KOPT-K1 (cell line): ENCODE results near the gene UNC79.

Experiments used
- H3K27ac ChIP-seq: fragments of 200-600 bp; sonication (generic); 2 replicates; pipeline ENCODE4 v1.5.1; 2016; ENCODE audit warnings: antibody characterized with exemption, mild to moderate bottlenecking, low read depth, low read length; ENCODE audit not compliant: poor library complexity, severe bottlenecking
- H3K36me3 ChIP-seq: fragments of 200-600 bp; sonication (generic); 2 replicates; pipeline ENCODE4 v1.5.1; 2017; ENCODE audit warnings: antibody characterized with exemption, mild to moderate bottlenecking, low read length, moderate library complexity; ENCODE audit not compliant: insufficient read depth
- H3K9me3 ChIP-seq: fragments of 200-600 bp; sonication (generic); 2 replicates; pipeline ENCODE4 v1.5.1; 2017; ENCODE audit warnings: antibody characterized with exemption, low read length, mild to moderate bottlenecking; ENCODE audit not compliant: insufficient read depth, poor library complexity, severe bottlenecking

The UNC79 gene

DNA sequence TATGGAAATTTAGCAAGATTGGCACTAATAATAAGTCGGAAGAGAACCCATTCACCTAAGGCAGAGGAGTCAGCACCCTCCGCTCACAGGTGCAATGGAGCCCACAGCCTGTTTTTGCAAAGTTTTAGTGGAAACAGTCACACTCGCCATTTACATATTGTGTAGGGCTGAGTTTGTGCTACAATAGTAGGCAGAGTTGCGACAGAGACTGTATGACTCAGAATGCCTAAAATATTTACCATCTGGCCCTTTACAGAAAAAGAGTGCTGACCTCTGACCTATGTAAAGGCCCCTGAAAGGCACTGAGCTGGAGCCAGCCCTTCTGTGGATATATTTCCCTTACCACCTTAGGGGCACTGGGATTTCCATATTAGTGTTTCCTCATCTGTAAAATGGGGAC lies 278.5 kb downstream of the UNC79 start:
- Histone ChIP-seq H3K9me3 (no peaks in the 10 kb centered on the region), H3K36me3 (no peaks in the 10 kb centered on the region), H3K27ac (no peak overlapping the region)

GRCh38 chr14:93712079-93712837 lies 281.5 kb downstream of the UNC79 start:
- no peaks in the 10 kb centered on the region for H3K9me3 ChIP-seq
- no peak overlapping the region for H3K27ac ChIP-seq
- no peaks in the 10 kb centered on the region for H3K36me3 ChIP-seq

GRCh38 chr14:93712838-93713724 lies 282.3 kb downstream of the UNC79 start:
- H3K27ac ChIP-seq, result no peak overlapping the region
- no peaks in the 10 kb centered on the region for H3K9me3 ChIP-seq
- H3K36me3 ChIP-seq, result no peaks in the 10 kb centered on the region

DNA sequence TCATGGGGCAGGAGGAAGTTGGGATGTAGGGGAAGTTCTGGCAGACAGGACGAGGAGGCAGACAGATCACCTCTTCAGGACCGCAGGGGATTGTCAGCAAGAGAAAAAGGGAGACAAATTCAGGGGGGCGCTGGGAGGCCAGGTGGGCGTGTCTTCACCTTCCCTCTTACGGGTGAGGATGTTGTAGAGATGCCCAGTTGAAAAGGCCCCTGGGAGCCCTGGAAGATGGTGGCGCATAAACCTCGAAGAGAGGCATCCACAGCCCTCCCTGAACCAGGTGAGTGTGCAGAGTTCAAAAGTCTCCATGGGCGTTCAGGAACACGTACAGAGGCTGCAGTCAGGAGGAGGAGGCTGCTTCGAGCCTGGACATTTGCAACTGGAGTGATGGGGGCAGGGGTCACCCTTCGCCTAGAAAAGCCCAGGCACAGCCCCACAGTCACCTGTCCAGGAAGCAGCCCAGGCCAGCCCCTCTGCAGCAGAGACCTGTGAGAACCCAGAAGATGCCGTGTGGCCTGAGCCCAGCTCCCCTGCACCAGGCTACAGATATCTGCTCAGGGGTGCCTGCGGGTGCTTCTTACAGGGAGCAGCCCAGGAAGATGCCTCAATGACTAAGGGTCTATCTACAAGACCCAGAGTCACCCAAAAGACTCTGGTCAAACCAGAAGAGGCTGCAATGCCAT lies 283.1 kb downstream of the UNC79 start:
- Histone ChIP-seq H3K27ac (no peak overlapping the region), H3K36me3 (no peaks in the 10 kb centered on the region), H3K9me3 (no peaks in the 10 kb centered on the region)

- H3K9me3 ChIP-seq, result no peaks in the 10 kb centered on the region
- no peaks in the 10 kb centered on the region for H3K36me3 ChIP-seq
- no peak overlapping the region for H3K27ac ChIP-seq
Observed at GRCh38 chr14:93714605-93715004, 283.9 kb downstream of the UNC79 start.

DNA sequence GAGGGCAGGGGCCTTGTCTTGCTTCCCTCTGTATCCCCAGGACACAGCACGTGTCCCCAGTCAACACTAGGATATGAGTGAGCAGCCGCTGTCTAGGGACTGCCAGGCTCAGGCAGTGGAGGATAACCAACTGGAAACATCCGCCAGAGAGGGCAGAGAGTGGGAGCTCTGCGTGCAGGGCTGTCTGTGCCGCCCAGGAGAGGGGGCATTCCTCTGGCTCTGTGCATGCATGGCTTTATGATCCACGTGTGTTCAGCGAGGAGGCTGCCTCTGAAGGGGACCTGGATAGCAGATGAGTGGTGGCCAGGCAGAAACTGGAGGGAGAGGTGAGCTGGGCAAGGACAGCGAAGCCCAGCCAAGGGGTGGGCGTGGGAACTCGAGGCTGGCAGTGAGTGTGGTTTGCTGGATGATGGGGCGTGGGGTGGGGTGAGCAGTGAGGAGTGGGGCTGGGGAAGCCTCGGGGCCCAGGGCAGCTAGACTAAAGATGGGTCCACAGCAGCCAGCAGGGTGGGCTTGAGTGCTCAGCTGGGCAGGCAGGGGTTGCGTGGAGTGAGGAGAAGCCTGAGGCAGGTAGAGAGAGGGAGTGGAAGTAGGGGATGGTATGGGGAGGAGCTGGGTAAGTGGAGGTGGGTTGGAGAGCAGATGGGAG lies 284.7 kb downstream of the UNC79 start:
- no peaks in the 10 kb centered on the region for H3K9me3 ChIP-seq
- no peak overlapping the region for H3K27ac ChIP-seq
- no peaks in the 10 kb centered on the region for H3K36me3 ChIP-seq

DNA sequence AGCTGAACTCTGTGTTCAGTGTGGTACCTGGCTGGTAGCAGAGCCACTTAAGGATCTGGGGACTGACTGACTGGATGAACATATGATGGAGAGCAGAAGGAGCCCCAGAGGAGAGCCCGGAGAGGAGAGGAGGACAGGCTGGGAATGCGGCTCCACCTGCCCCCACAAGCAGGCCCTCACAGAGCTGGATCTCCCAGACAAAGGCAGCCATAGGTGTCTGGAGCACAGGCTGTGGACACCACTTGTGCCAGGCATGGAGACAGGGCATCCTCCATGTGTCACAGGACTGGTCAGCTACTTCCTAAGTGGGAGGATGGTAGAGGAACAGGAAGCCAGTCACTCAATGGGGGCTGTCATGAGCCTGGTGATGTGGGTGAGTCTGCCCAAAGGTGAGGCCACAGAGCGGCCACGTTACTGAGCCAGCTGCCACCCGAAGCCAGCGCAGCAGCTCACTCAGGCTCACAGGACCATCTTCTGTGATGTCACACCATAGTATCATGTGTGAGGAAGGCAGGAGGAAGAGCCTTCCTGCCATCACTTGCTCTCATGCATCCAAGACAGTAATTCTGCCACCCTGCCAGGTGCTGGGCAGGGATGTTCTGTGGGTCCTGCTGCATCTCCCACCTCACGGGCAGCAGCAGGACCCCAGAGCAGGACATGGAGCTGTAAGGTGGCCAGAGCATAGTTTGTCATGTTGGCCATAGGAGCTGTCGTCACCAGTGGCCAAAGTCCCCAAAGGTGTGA lies 285.4 kb downstream of the UNC79 start:
- H3K9me3 ChIP-seq, result no peaks in the 10 kb centered on the region
- no peak overlapping the region for H3K27ac ChIP-seq
- no peaks in the 10 kb centered on the region for H3K36me3 ChIP-seq

DNA sequence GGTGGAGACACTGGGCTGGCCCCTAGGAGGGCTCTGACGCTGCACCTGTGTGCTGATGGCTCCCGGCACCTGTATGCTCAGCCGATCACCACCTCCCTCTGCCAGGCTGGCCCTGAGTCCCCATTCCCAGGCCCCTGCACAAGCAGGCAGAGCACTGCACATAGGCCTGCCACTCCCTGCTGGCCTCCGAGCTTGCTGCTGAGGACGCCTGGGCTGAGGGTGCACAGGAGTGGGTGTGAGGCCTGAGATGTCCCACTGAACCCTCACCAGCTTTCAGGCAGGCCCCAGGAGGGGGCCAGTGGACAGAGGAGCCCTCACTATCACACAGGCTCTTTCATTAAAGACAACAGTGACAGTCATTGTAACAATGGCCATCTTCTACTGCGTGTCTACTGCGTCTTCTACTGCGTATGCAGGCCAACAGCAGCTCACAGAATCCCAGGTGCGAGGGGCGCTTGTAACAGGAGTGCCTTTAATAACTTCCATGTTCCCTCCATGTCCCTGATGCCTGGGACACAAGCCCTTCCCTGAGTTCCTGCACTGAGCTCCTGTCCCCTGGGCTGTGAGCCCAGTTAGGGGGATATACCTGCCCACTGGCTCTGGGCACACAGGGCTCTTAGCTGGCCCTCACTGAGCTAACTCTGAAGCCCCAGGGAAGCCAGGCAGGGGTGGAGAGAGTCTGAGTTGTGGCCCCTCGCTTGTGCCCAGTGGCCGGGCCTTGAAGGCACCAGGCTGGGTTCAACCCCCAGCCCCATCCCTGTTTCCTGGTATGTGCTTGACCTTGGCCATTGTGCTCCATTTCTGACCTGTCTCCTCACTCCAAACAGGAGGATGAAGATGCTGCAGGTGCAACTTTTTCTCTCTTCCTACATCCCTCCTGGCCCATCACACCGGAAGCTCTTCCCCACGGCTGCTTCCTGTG lies 286.3 kb downstream of the UNC79 start:
- no peak overlapping the region for H3K27ac ChIP-seq
- H3K9me3 ChIP-seq, result no peaks in the 10 kb centered on the region
- H3K36me3 ChIP-seq, result no peaks in the 10 kb centered on the region

DNA sequence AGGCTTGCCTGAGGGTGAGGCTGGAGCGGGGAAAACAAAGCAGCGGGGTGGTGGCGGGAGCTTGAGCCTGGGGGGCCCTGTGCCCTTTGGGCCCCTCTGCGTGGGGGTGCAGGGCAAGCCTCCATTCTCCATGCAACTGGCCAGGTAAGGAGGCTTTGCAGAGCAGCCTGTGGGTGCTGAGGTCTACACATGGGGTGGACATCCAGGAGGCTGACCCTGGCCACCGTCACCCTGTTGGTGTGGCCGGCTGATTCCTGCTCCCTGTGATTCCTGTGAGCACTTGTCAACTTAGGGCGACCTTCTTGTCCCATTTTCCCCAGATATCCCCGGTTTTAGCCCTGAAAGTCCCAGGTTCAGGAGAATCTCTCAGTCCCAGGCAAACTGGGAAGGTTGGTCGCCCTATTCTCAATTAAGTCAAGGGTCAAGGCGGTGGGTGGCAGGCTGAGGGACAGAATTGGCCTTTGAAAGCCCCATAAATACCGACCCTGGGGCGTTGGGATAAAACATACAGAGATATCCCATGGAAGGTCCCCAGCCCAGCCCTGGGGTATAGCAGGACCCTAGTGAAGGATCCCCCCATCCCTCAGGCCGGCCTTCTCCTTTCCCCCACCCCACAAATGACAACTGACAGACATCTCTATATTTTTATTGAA lies 287.1 kb downstream of the UNC79 start:
- no peaks in the 10 kb centered on the region for H3K36me3 ChIP-seq
- H3K9me3 ChIP-seq, result no peaks in the 10 kb centered on the region
- H3K27ac ChIP-seq, result no peak overlapping the region

GRCh38 chr14:93719256-93719655 lies 288.5 kb downstream of the UNC79 start:
- no peaks in the 10 kb centered on the region for H3K36me3 ChIP-seq
- H3K9me3 ChIP-seq, result no peaks in the 10 kb centered on the region
- no peak overlapping the region for H3K27ac ChIP-seq

DNA sequence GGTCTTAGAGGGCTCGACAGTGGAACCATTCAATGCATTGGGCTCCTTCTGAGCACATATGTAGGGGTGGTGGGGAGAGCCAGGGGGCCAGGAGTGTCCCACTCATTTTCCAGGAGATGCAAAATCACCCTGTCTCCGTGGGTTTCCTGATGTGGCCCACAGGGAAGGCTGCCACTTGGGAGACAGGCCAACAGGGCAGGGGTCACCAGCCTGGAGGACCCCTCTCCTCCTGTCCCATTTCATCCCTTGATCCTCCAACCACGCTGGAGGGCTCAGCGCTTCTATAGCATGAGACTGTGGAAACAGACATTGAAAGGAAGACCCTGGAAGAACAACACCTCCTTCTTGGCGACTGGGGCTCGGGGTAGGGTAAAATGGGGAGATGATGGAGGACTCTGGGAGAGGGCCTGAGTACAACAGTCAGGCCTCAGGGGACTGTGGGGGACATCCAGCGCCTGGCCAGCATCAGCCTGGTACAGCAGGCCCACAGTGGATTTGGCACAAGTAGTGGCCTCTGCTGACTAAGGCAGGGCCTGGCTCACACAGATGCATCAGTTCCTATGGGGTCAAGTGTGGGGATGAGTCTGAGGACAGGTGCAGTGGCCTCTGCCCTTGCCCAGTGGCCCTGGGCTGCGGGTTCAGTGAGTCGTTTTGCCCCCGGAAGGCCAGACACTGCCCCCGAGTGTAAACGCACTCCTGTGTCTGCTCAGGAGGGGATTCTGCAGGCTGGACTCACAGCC lies 289.5 kb downstream of the UNC79 start:
- Histone ChIP-seq H3K36me3 (no peaks in the 10 kb centered on the region), H3K27ac (no peak overlapping the region), H3K9me3 (no peaks in the 10 kb centered on the region)

DNA sequence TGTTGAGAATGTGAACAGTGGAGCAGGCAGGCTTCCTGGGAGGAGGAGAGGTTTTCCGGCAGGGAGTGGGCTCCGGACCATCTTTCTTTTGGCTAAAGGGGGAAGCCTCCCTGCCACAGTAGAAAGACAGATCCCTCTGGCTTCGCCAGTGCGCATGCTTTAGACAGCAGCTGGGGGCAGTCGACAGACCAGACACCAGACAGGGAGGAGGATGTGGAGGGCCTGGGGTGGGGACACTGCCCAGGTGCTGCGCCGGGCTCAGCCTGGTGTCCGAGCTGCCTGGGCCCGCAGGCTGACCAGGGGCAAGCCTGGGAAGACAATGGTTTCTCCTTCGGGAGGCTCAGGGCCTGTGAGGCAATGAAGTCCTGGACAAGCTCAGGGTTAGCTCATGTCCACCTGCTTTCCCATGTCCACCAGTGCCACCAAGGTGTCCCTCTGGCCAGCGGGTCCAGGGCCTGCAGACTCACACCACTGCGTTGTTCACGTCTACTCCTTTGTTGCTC lies 290.3 kb downstream of the UNC79 start:
- Histone ChIP-seq H3K27ac (no peak overlapping the region), H3K9me3 (no peaks in the 10 kb centered on the region)

More for the DNA sequence above, 290.3 kb downstream of the UNC79 start:
- no peaks in the 10 kb centered on the region for H3K36me3 ChIP-seq
